Peyer's patch (tissue), 4 donors: ENCODE measurements around the gene ZNF343. TPM values are rescaled to one million over a fixed set of nuclear protein-coding genes. Genes with fewer than 3 reads are reported as not detected.
A peak's percentile ranks its signal among the peaks of the same experiment; 100 is the strongest.
"Not testable (repeated sequence)": the region's sequence is repeated elsewhere in the genome, so short reads cannot be mapped to it uniquely, and the experiment has no call there.

ENCODE experiments used
- DNase-seq, 3 donors: peaks; one replicate each; pipeline ENCODE4 v3.0.0-alpha.2; 2017 to 2019
- H3K27ac ChIP-seq, 4 donors: fragments of 200-600 bp; sonication (generic); one replicate each; pipeline ENCODE4 v1.5.1; 2016 to 2019
- H3K27me3 ChIP-seq, 2 donors: fragments of 200-600 bp; sonication (generic); one replicate each; pipeline ENCODE4 v1.5.1; 2019
- H3K36me3 ChIP-seq, 3 donors: fragments of 200-600 bp; sonication (generic); one replicate each; pipeline ENCODE4 v1.5.1; 2016 to 2019
- H3K4me1 ChIP-seq, 4 donors: fragments of 200-600 bp; sonication (generic); one replicate each; pipeline ENCODE4 v1.5.1; 2016 to 2019
- H3K4me3 ChIP-seq, 4 donors: fragments of 200-600 bp; sonication (generic); 1 replicate in 3 of 4; 2 replicates in 1 of 4; pipeline ENCODE4 v1.5.1; 2016 to 2019; ENCODE audit warnings: mild to moderate bottlenecking in 1 of 4
- H3K9me3 ChIP-seq, 4 donors: fragments of 200-600 bp; sonication (generic); one replicate each; pipeline ENCODE4 v1.5.1; 2016 to 2019; ENCODE audit warnings: mild to moderate bottlenecking in 1 of 4
- POLR2A ChIP-seq, 2 donors: fragments of 450-650 bp; IDR thresholded peaks; one replicate each; pipeline ENCODE4 v1.5.1; 2017; ENCODE audit warnings: antibody characterized with exemption in 2 of 2, mild to moderate bottlenecking in 2 of 2, moderate library complexity in 2 of 2
- total RNA-seq, 4 donors: library from RNA; depleted of rRNA; stranded (reverse); fragments of >200 nt; gene quantifications; one replicate each; pipeline ENCODE4 v1.1.0, GENCODE V29; 2016
- TF ChIP-seq, protein P1 (sequence below), 6 experiments: fragments of 450-650 bp in 4 of 6; fragments of 200-600 bp in 2 of 6; sonication (generic) in 1 of 6; IDR thresholded peaks; one replicate each; pipeline ENCODE4 v1.5.1; 2017 to 2019; ENCODE audit warnings: antibody characterized with exemption in 6 of 6, mild to moderate bottlenecking in 3 of 6, moderate library complexity in 1 of 6

The ZNF343 gene
- total RNA-seq, 4 donors from 2014 or later, result 6.3 to 13.3 (median 8.7) TPM

DNA sequence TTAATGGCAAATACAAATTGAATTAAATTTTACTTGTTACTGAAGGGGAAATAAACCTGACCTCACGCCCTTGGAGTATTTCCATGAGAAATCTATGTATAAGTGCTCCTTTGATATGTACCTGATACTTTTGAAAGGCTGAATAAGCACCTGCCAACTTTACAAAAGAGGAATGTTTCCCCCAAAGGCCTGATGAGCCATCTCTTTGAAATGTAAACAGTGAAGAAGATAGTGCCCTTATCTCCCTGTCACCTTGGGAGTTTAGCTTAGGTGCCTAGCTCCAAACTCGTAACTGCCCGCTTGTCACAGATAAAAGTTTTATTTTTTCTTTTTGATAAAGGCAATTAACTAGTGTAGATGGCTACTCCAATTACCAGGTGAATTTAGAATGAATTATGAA lies 1.1 kb upstream of the ZNF343 start:
- Histone ChIP-seq H3K4me3 (peak overlapping the region in 1 of 4 donors; percentile 69), H3K9me3 (no peaks in the 10 kb centered on the region), H3K27ac (no peak overlapping the region), H3K36me3 (no peaks in the 10 kb centered on the region), H3K27me3 (no peaks in the 10 kb centered on the region), H3K4me1 (peaks cover 0 to 14% (median 0%) of the 10 kb centered on the region in 4 donors)
- DNase-seq, result no peak
- TF ChIP-seq, protein P1, sequence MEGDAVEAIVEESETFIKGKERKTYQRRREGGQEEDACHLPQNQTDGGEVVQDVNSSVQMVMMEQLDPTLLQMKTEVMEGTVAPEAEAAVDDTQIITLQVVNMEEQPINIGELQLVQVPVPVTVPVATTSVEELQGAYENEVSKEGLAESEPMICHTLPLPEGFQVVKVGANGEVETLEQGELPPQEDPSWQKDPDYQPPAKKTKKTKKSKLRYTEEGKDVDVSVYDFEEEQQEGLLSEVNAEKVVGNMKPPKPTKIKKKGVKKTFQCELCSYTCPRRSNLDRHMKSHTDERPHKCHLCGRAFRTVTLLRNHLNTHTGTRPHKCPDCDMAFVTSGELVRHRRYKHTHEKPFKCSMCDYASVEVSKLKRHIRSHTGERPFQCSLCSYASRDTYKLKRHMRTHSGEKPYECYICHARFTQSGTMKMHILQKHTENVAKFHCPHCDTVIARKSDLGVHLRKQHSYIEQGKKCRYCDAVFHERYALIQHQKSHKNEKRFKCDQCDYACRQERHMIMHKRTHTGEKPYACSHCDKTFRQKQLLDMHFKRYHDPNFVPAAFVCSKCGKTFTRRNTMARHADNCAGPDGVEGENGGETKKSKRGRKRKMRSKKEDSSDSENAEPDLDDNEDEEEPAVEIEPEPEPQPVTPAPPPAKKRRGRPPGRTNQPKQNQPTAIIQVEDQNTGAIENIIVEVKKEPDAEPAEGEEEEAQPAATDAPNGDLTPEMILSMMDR (IDR thresholded peaks at IDR 0.05), result no peak
- no peak for TF ChIP-seq POLR2A (IDR thresholded peaks at IDR 0.05)

DNA sequence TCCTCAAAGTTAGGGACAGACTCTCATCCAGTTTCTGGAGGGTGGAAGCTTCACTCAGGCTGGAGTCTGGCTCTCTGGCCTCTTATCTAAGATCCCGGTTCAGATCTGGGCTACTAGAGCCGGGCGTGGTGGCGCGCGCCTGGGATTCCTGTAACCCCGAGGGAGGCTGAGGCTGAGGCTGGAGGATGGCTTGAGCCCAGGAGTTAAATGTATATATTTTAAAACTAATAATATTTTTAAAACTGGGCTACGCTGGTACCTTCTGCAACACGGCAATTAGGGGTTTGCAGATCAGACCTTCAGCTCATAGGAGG lies 710 bp upstream of the ZNF343 start:
- DNase-seq, result no peak
- no peak for TF ChIP-seq POLR2A (IDR thresholded peaks at IDR 0.05)
- TF ChIP-seq, protein P1 (IDR thresholded peaks at IDR 0.05), result no peak
- H3K4me1 ChIP-seq, result peaks cover 0 to 14% (median 0%) of the 10 kb centered on the region in 4 donors

DNA sequence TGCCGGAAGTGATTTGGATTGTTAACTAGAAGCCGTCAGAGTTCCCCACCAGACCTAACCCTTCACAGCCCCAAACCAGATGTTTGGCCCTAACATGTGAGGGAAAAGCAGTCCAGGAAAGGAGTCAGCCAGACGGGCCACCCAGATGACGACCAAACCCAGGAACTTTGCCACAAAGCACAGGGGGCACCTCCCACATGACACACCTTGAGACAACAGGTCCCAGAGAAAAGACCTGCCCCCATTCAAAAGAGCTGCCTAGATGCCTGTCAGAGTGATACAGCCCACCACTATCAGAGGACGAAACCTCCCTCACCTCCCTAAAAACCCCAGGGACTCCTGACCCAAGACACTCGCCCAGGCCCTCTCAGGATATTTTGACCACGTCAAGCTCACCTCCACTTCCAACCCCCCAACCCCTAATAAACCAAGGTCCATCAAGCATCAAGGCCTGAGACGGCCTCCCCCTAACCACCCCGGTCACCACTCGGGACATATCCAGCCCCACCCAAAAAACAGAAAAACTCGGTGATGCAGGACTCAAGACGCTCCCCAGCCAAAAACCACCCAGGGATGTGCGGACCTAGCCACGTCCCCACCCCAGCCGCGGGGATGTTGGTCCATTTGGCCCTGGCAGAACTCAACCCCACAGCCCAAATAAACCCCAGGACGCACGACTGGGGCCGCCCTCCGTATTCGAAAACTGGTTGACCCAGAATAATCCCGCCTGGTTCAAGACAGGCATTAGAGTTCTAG lies 662 bp downstream of the ZNF343 start:
- peak in 1 of 3 donors; percentile 51 for DNase-seq

More for the DNA sequence above, 710 bp upstream of the ZNF343 start:
- Histone ChIP-seq H3K36me3 (no peaks in the 10 kb centered on the region), H3K4me3 (peak overlapping the region; percentile 55 to 79 (median 68)), H3K9me3 (no peaks in the 10 kb centered on the region), H3K27ac (peak overlapping the region; percentile 64 to 83 (median 78)), H3K27me3 (no peaks in the 10 kb centered on the region)

DNA sequence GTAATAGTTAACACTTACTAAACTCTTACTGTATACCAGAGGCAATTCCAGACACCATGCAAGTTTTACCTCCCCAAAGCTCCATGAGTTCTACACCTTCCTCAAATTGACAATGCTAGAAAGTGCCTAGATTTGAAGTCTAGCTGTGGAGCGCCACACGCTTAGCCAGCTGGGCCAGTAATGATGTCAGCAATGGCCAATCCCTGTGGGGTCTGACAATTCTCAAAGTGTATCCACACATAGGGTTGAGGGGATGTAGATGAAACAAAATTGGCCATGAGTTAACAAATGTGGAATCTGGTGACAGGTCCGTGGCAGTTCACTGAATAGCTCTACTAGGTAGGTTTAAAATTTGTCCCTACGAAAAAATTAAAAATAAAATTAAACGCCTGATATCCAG lies 1.3 kb downstream of the ZNF343 start:
- Histone ChIP-seq H3K27me3 (no peaks in the 10 kb centered on the region), H3K27ac (no peak overlapping the region), H3K4me3 (peak overlapping the region in 1 of 4 donors; percentile 69), H3K4me1 (peaks cover 0 to 14% (median 0%) of the 10 kb centered on the region in 4 donors), H3K36me3 (no peaks in the 10 kb centered on the region), H3K9me3 (no peaks in the 10 kb centered on the region)
- TF ChIP-seq, protein P1 (IDR thresholded peaks at IDR 0.05), result no peak
- TF ChIP-seq POLR2A (IDR thresholded peaks at IDR 0.05), result no peak
- no peak for DNase-seq

More for the DNA sequence above, 662 bp downstream of the ZNF343 start:
- H3K36me3 ChIP-seq, result no peaks in the 10 kb centered on the region
- no peaks in the 10 kb centered on the region for H3K27me3 ChIP-seq
- peak overlapping the region; percentile 64 to 83 (median 78) for H3K27ac ChIP-seq
- no peak for TF ChIP-seq POLR2A (IDR thresholded peaks at IDR 0.05)
- TF ChIP-seq, protein P1 (IDR thresholded peaks at IDR 0.05), result no peak
- H3K4me3 ChIP-seq, result peak overlapping the region; percentile 55 to 79 (median 68)
- peaks cover 0 to 14% (median 0%) of the 10 kb centered on the region in 4 donors for H3K4me1 ChIP-seq
- H3K9me3 ChIP-seq, result no peaks in the 10 kb centered on the region

DNA sequence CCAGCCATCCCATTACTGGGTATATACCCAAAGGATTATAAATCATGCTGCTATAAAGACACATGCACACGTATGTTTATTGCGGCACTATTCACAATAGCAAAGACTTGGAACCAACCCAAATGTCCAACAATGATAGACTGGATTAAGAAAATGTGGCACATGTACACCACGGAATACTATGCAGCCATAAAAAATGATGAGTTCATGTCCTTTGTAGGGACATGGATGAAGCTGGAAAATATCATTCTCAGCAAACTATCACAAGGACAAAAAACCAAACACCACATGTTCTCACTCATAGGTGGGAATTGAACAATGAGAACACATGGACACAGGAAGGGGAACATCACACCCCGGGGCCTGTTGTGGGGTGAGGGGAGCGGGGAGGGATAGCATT lies 2.3 kb downstream of the ZNF343 start:
- not testable (repeated sequence) for H3K27ac ChIP-seq, H3K9me3 ChIP-seq
- H3K4me1 ChIP-seq, result peaks cover 0 to 14% (median 0%) of the 10 kb centered on the region in 4 donors

DNA sequence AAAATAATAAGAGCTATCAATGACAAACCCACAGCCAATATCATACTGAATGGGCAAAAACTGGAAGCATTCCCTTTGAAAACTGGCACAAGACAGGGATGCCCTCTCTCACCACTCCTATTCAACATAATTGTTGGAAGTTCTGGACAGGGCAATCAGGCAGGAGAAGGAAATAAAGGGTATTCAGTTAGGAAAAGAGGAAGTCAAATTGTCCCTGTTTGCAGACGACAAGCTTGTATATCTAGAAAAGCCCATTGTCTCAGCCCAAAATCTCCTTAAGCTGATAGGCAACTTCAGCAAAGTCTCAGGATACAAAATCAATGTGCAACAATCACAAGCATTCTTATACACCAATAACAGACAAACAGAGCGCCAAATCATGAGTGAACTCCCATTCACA lies 3.9 kb downstream of the ZNF343 start:
- not testable (repeated sequence) for H3K27ac ChIP-seq, H3K9me3 ChIP-seq, H3K4me3 ChIP-seq, DNase-seq, H3K36me3 ChIP-seq, H3K27me3 ChIP-seq
- H3K4me1 ChIP-seq, result peaks cover 0 to 14% (median 0%) of the 10 kb centered on the region in 4 donors

More for the DNA sequence above, 2.3 kb downstream of the ZNF343 start:
- H3K4me3 ChIP-seq, DNase-seq, H3K27me3 ChIP-seq, H3K36me3 ChIP-seq: not testable (repeated sequence)

DNA sequence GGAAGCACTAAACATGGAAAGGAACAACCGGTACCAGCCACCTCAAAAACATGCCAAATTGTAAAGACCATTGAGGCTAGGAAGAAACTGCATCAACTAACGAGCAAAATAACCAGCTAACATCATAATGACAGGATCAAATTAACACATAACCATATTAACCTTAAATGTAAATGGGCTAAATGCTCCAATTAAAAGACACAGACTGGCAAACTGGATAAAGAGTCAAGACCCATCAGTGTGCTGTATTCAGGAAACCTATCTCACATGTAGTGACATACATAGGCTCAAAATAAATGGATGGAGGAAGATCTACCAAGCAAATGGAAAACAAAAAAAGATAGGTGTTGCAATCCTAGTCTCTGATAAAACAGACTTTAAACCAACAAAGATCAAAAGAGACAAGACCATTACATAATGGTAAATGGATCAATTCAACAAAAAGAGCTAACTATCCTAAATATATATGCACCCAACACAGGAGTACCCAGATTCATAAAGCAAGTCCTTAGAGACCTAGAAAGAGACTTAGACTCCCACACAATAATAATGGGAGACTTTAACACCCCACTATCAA lies 5.8 kb downstream of the ZNF343 start:
- not testable (repeated sequence) for H3K4me1 ChIP-seq, H3K4me3 ChIP-seq, DNase-seq, H3K9me3 ChIP-seq, H3K27ac ChIP-seq, H3K27me3 ChIP-seq
- peaks cover 0 to 22% (median 0%) of the 10 kb centered on the region in 3 donors for H3K36me3 ChIP-seq
